SK-N-SH (cell line): ENCODE measurements around the gene C21orf91. TPM values are rescaled to one million over a fixed set of nuclear protein-coding genes. Genes with fewer than 3 reads are reported as not detected.

ENCODE experiments used
- CTCF ChIA-PET: fragments of 300-600, 350-600 bp; formaldehyde crosslinking; extraction: SDS; loops from one replicate; lab custom pipeline; 2021; lab: Yijun Ruan, JAX
- POLR2A ChIA-PET: fragments of 350-600 bp; sonication (Branson Sonifier 250); formaldehyde crosslinking; extraction: SDS; loops from one replicate; lab custom pipeline; 2020; ENCODE audit warnings: antibody characterized with exemption, inconsistent platforms; lab: Yijun Ruan, JAX
- DNase-seq: peaks from one replicate; pipeline ENCODE4 v3.0.0; 2012
- H2AFZ ChIP-seq: fragments of 200-600 bp; sonication (generic); 2 replicates; pipeline ENCODE4 v1.8.1; 2016; ENCODE audit warnings: antibody characterized with exemption, mild to moderate bottlenecking, low read depth
- H3F3A ChIP-seq: fragments of 200-600 bp; sonication (generic); replicated peaks from 2 replicates; pipeline ENCODE3; 2016; ENCODE audit warnings: antibody characterized with exemption, mild to moderate bottlenecking; ENCODE audit not compliant: insufficient read depth
- H3K27ac ChIP-seq, 2 experiments: fragments of 200-500 bp in 1 of 2; fragments of 200-600 bp in 1 of 2; sonication (Bioruptor generic) in 1 of 2; sonication (generic), shearing (Covaris generic) in 1 of 2; 2 replicates each; pipeline versions ENCODE4 v1.5.1 to v1.6.1; 2014 to 2016; ENCODE audit warnings: low read depth in 2 of 2, inconsistent platforms in 1 of 2, low read length in 1 of 2, mild to moderate bottlenecking in 1 of 2, mixed read lengths in 1 of 2
- H3K27me3 ChIP-seq: fragments of 200-600 bp; sonication (generic), shearing (Covaris generic); 2 replicates; pipeline ENCODE4 v1.6.1; 2016; ENCODE audit warnings: mixed run types; ENCODE audit not compliant: insufficient read depth
- H3K36me3 ChIP-seq, 2 experiments: fragments of 200-500 bp in 1 of 2; fragments of 200-600 bp in 1 of 2; sonication (Bioruptor generic) in 1 of 2; sonication (generic) in 1 of 2; replicated peaks in 1 of 2; 2 replicates each; pipeline versions ENCODE3 to v1.5.1; 2014 to 2016; ENCODE audit warnings: low read length in 1 of 2, mild to moderate bottlenecking in 1 of 2; ENCODE audit not compliant: insufficient read depth in 2 of 2, control insufficient read depth in 1 of 2
- H3K4me1 ChIP-seq, 2 experiments: fragments of 200-500 bp in 1 of 2; fragments of 200-600 bp in 1 of 2; sonication (Bioruptor generic) in 1 of 2; sonication (generic), shearing (Covaris generic) in 1 of 2; 2 replicates each; pipeline versions ENCODE4 v1.5.1 to v1.6.1; 2014 to 2016; ENCODE audit warnings: low read depth in 1 of 2, low read length in 1 of 2, mixed run types in 1 of 2; ENCODE audit not compliant: insufficient read depth in 2 of 2, control insufficient read depth in 1 of 2
- H3K4me2 ChIP-seq: fragments of 200-600 bp; sonication (generic), shearing (Covaris generic); 2 replicates; pipeline ENCODE4 v1.6.1; 2017; ENCODE audit warnings: mixed run types
- H3K4me3 ChIP-seq, 2 experiments: fragments of 200-500 bp in 1 of 2; fragments of 200-600 bp in 1 of 2; sonication (Bioruptor generic) in 1 of 2; sonication (generic), shearing (Covaris generic) in 1 of 2; 2 replicates each; pipeline versions ENCODE4 v1.5.1 to v1.8.1; 2014 to 2016; ENCODE audit warnings: low read depth in 2 of 2, inconsistent platforms in 1 of 2, low read length in 1 of 2, mild to moderate bottlenecking in 1 of 2, mixed read lengths in 1 of 2, moderate library complexity in 1 of 2
- H3K79me2 ChIP-seq: fragments of 200-600 bp; sonication (generic); 2 replicates; pipeline ENCODE4 v1.8.1; 2017; ENCODE audit warnings: mild to moderate bottlenecking; ENCODE audit not compliant: insufficient read depth
- H3K9ac ChIP-seq: fragments of 200-600 bp; sonication (generic); 2 replicates; pipeline ENCODE4 v1.6.1; 2017; ENCODE audit warnings: mixed run types
- H3K9me2 ChIP-seq: fragments of 200-600 bp; sonication (generic); 2 replicates; pipeline ENCODE4 v1.6.1; 2017; ENCODE audit warnings: mixed run types
- H3K9me3 ChIP-seq: fragments of 200-600 bp; sonication (generic); 2 replicates; pipeline ENCODE4 v1.6.1; 2017; ENCODE audit warnings: mixed run types, mild to moderate bottlenecking, moderate library complexity
- H4K20me1 ChIP-seq: fragments of 200-600 bp; sonication (generic); 2 replicates; pipeline ENCODE4 v1.6.1; 2017; ENCODE audit warnings: mild to moderate bottlenecking, mixed run types; ENCODE audit not compliant: insufficient read depth
- CHD2 ChIP-seq: fragments of 150-350 bp; IDR thresholded peaks from 2 replicates; pipeline ENCODE4 v1.6.1; 2018; ENCODE audit warnings: low read length; ENCODE audit not compliant: partially characterized antibody
- GABPA ChIP-seq: IDR thresholded peaks from 2 replicates; pipeline ENCODE4 v1.4.0; 2012; ENCODE audit warnings: low read depth, mild to moderate bottlenecking
- MXI1 ChIP-seq: IDR thresholded peaks from 2 replicates; pipeline ENCODE4 v1.6.1; 2012; ENCODE audit warnings: mild to moderate bottlenecking, low read depth, low read length, improper control_type of control experiment
- NFIC ChIP-seq: IDR thresholded peaks from 2 replicates; pipeline ENCODE4 v1.4.0; 2012; ENCODE audit warnings: borderline replicate concordance
- NRF1 ChIP-seq: IDR thresholded peaks from 2 replicates; pipeline ENCODE4 v1.6.1; 2012; ENCODE audit warnings: low read depth, mild to moderate bottlenecking, low read length
- POLR2AphosphoS5 ChIP-seq: IDR thresholded peaks from 2 replicates; pipeline ENCODE4 v1.6.1; 2012; ENCODE audit warnings: low read depth, low read length
- SMC3 ChIP-seq: IDR thresholded peaks from 2 replicates; pipeline ENCODE4 v1.6.1; 2012; ENCODE audit warnings: low read depth, low read length, improper control_type of control experiment
- TEAD4 ChIP-seq: IDR thresholded peaks from 2 replicates; pipeline ENCODE4 v1.4.0; 2012; ENCODE audit warnings: mild to moderate bottlenecking, borderline replicate concordance; ENCODE audit not compliant: insufficient read depth
- WGBS: methylation state at CpG from one replicate; pipeline ENCODE4 v1.1.6; 2017; ENCODE audit warnings: low lambda C conversion rate; 5-methylcytosine and 5-hydroxymethylcytosine counted together
- polyA plus RNA-seq, 3 experiments: library from polyadenylated mRNA; depleted of rRNA; stranded (reverse); fragments of >200 nt; gene quantifications; 2 replicates each; pipeline ENCODE4 v1.2.3, GENCODE V29; 2012
- TF ChIP-seq, protein P1 (sequence below): fragments of 200-600 bp; sonication (generic); IDR thresholded peaks from 2 replicates; pipeline ENCODE4 v1.6.1; 2017; ENCODE audit warnings: antibody characterized with exemption, mild to moderate bottlenecking, moderate library complexity
- TF ChIP-seq, protein P2 (sequence below): IDR thresholded peaks from 2 replicates; pipeline ENCODE4; 2012
- TF ChIP-seq, protein P3 (sequence below): IDR thresholded peaks from 2 replicates; pipeline ENCODE4 v1.4.0; 2012; ENCODE audit warnings: low read depth, borderline replicate concordance

C21orf91 gene
- polyA plus RNA-seq, 1 of the 3 experiments (the other 2 are of a cell fraction): 2.2 TPM

DNA sequence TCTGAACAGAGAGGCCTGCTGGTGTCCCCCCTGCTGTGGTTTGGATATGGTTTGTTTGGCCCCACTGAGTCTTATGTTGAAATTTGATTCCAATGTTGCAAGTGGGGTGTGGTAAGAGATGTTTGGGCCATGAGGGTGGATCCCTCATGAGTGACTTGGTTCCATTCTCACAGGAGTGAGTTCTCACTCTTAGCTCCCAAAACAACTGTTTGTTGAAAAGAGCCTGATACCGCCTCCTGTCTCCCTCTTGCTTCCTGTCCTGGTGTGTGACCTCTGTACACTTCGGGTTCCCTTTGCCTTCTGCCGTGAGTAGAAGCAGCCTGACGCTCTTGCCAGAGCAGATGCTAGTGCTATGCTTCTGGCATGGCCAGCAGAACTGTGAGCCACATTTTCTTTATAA lies 60.5 kb downstream of the C21orf91 start:
- no peak overlapping the region for H3K27ac ChIP-seq
- no peaks in the 10 kb centered on the region; a peak in 1 of 4 replicates for H3K4me1 ChIP-seq
- WGBS: 23% methylated on average over 4 of the region's 4 CpGs
- no peaks in the 10 kb centered on the region for H3K79me2 ChIP-seq
- no peak overlapping the region for H2AFZ ChIP-seq
- ChIA-PET CTCF (no interaction called here), POLR2A (no interaction called here)
- TF ChIP-seq, protein P1, sequence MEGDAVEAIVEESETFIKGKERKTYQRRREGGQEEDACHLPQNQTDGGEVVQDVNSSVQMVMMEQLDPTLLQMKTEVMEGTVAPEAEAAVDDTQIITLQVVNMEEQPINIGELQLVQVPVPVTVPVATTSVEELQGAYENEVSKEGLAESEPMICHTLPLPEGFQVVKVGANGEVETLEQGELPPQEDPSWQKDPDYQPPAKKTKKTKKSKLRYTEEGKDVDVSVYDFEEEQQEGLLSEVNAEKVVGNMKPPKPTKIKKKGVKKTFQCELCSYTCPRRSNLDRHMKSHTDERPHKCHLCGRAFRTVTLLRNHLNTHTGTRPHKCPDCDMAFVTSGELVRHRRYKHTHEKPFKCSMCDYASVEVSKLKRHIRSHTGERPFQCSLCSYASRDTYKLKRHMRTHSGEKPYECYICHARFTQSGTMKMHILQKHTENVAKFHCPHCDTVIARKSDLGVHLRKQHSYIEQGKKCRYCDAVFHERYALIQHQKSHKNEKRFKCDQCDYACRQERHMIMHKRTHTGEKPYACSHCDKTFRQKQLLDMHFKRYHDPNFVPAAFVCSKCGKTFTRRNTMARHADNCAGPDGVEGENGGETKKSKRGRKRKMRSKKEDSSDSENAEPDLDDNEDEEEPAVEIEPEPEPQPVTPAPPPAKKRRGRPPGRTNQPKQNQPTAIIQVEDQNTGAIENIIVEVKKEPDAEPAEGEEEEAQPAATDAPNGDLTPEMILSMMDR: no peak
- TF ChIP-seq NFIC (no peak), NRF1 (no peak), MXI1 (no peak)
- TF ChIP-seq, protein P2, sequence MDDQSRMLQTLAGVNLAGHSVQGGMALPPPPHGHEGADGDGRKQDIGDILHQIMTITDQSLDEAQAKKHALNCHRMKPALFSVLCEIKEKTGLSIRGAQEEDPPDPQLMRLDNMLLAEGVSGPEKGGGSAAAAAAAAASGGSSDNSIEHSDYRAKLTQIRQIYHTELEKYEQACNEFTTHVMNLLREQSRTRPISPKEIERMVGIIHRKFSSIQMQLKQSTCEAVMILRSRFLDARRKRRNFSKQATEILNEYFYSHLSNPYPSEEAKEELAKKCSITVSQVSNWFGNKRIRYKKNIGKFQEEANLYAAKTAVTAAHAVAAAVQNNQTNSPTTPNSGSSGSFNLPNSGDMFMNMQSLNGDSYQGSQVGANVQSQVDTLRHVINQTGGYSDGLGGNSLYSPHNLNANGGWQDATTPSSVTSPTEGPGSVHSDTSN: no peak
- no peaks in the 10 kb centered on the region for H4K20me1 ChIP-seq
- no peak overlapping the region for H3K4me2 ChIP-seq
- H3K36me3 ChIP-seq: no peaks in the 10 kb centered on the region
- H3K9me3 ChIP-seq: no peaks in the 10 kb centered on the region
- no peaks in the 10 kb centered on the region for H3K27me3 ChIP-seq
- no peaks in the 10 kb centered on the region for H3K9me2 ChIP-seq
- no peaks in the 10 kb centered on the region for H3F3A ChIP-seq
- DNase-seq: no peak
- no peak overlapping the region for H3K9ac ChIP-seq
- no peak overlapping the region for H3K4me3 ChIP-seq

DNA sequence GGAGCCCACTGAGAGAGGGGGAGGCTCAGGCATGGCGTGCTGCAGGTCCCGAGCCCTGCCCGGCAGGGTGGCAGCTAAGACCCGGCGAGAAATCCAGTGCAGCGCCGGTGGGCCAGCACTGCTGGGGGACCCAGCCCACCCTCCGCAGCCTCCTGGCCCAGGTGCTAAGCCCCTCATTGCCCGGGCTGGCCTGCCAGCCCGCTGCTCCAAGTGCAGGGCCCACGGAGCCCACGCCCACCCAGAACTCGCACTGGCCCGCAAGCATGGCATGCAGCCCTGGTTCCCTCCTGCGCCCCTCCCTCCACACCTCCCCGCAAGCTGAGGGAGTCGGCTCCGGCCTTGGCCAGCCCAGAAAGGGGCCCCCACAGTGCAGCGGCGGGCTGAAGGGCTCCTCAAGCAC lies 61.5 kb downstream of the C21orf91 start:
- no peaks in the 10 kb centered on the region for H3F3A ChIP-seq
- DNase-seq: no peak
- ChIA-PET CTCF (no interaction called here), POLR2A (no interaction called here)
- H2AFZ ChIP-seq: no peak overlapping the region
- no peak overlapping the region for H3K9ac ChIP-seq
- H3K27me3 ChIP-seq: no peaks in the 10 kb centered on the region
- H4K20me1 ChIP-seq: no peaks in the 10 kb centered on the region
- no peak overlapping the region for H3K4me2 ChIP-seq
- no peak overlapping the region for H3K27ac ChIP-seq
- H3K9me3 ChIP-seq: no peaks in the 10 kb centered on the region
- H3K4me1 ChIP-seq: no peaks in the 10 kb centered on the region
- no peaks in the 10 kb centered on the region for H3K79me2 ChIP-seq
- WGBS: 30% methylated on average over 5 of the region's 20 CpGs
- no peaks in the 10 kb centered on the region for H3K9me2 ChIP-seq
- no peaks in the 10 kb centered on the region for H3K36me3 ChIP-seq
- H3K4me3 ChIP-seq: no peak overlapping the region
- TF ChIP-seq MXI1: no peak
- TF ChIP-seq GABPA: no peak
- no peak for TF ChIP-seq NFIC

DNA sequence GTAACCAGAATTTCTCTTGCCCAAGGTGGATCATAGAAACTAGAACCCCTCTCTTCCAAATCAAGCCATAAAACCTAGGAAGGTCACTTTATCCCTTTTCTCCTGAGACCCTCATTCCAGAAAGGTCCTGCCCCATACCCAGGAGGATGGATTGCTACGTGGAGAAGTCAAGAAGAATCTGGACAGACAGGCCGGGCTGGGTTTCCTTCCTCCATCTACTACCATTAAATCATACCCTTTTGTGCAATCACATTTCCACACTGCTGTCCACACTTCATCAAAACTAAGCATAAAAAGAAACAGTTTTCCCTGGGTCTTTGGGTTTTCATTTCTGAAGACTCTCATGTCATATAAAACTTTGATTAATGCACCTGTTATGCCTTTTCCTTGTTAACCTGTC lies 65.4 kb downstream of the C21orf91 start:
- no peak for TF ChIP-seq TEAD4
- TF ChIP-seq, protein P3, sequence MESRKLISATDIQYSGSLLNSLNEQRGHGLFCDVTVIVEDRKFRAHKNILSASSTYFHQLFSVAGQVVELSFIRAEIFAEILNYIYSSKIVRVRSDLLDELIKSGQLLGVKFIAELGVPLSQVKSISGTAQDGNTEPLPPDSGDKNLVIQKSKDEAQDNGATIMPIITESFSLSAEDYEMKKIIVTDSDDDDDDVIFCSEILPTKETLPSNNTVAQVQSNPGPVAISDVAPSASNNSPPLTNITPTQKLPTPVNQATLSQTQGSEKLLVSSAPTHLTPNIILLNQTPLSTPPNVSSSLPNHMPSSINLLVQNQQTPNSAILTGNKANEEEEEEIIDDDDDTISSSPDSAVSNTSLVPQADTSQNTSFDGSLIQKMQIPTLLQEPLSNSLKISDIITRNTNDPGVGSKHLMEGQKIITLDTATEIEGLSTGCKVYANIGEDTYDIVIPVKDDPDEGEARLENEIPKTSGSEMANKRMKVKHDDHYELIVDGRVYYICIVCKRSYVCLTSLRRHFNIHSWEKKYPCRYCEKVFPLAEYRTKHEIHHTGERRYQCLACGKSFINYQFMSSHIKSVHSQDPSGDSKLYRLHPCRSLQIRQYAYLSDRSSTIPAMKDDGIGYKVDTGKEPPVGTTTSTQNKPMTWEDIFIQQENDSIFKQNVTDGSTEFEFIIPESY: no peak
- no peak for TF ChIP-seq CHD2
- TF ChIP-seq, protein P1: no peak
- no peak for TF ChIP-seq POLR2AphosphoS5
- TF ChIP-seq SMC3: no peak
- WGBS: 0% methylated on average over 2 of the region's 2 CpGs
- no peak overlapping the region for H3K9ac ChIP-seq
- no peaks in the 10 kb centered on the region for H3K79me2 ChIP-seq
- DNase-seq: no peak
- ChIA-PET POLR2A (no interaction called here), CTCF (no interaction called here)
- H3K36me3 ChIP-seq: no peaks in the 10 kb centered on the region
- no peaks in the 10 kb centered on the region for H4K20me1 ChIP-seq
- H3K4me3 ChIP-seq: no peak overlapping the region
- no peaks in the 10 kb centered on the region for H3K9me2 ChIP-seq
- no peaks in the 10 kb centered on the region for H3K4me1 ChIP-seq
- no peak overlapping the region for H2AFZ ChIP-seq
- H3K27me3 ChIP-seq: no peaks in the 10 kb centered on the region
- H3K27ac ChIP-seq: no peak overlapping the region
- H3K4me2 ChIP-seq: no peak overlapping the region
- H3K9me3 ChIP-seq: no peaks in the 10 kb centered on the region
- no peaks in the 10 kb centered on the region for H3F3A ChIP-seq
